IMR-90 (cell line): ENCODE data around the gene AMFR. TPM values are rescaled to one million over a fixed set of nuclear protein-coding genes. Genes with fewer than 3 reads are reported as not detected.
A peak's percentile ranks its signal among the peaks of the same experiment; 100 is the strongest.

ENCODE experiments used
- ATAC-seq: fragments of 200-7000 bp; cut with Tn5 transposase; 2 replicates; pipeline ENCODE4 v1.9.1; 2020; ENCODE audit warnings: low read depth, mild to moderate bottlenecking, moderate library complexity
- BruUV-seq: library from RNA; stranded (reverse); fragments of 400-500 nt; replicated peaks from 2 replicates; lab custom pipeline; 2021; lab: Mats Ljungman, UMichigan
- CTCF ChIA-PET: fragments of 300-600 bp; formaldehyde crosslinking; extraction: SDS; loops from one replicate; lab custom pipeline; 2021; ENCODE audit warnings: antibody characterized with exemption; lab: Yijun Ruan, JAX
- POLR2A ChIA-PET: fragments of 300-600 bp; sonication (Branson Sonifier 250); formaldehyde crosslinking; loops from one replicate; lab custom pipeline; 2022; ENCODE audit warnings: antibody characterized with exemption; ENCODE audit not compliant: unreplicated experiment; lab: Charles Lee
- DNase-seq: peaks from one replicate; pipeline ENCODE4 v3.0.0; 2013
- H2AFZ ChIP-seq: replicated peaks from 2 replicates; pipeline ENCODE3; 2013; ENCODE audit warnings: low read length, mild to moderate bottlenecking; ENCODE audit not compliant: poor library complexity
- H2AK5ac ChIP-seq: 2 replicates; pipeline ENCODE4 v1.6.1; 2013; ENCODE audit warnings: low read depth, low read length, inconsistent platforms
- H2AK9ac ChIP-seq: replicated peaks from 2 replicates; pipeline ENCODE3; 2013; ENCODE audit warnings: mild to moderate bottlenecking, low read depth, low read length, moderate library complexity; ENCODE audit not compliant: poor library complexity
- H2BK120ac ChIP-seq: 2 replicates; pipeline ENCODE4 v1.6.1; 2013; ENCODE audit warnings: low read depth, low read length, inconsistent platforms
- H2BK15ac ChIP-seq: 3 replicates; pipeline ENCODE4 v1.6.1; 2013; ENCODE audit warnings: low read depth, low read length, inconsistent platforms
- H2BK20ac ChIP-seq: 2 replicates; pipeline ENCODE4 v1.6.1; 2013; ENCODE audit warnings: low read depth, mild to moderate bottlenecking, inconsistent platforms, low read length, moderate library complexity
- H2BK5ac ChIP-seq: 2 replicates; pipeline ENCODE4 v1.6.1; 2013; ENCODE audit warnings: mild to moderate bottlenecking, low read depth, low read length, inconsistent platforms; ENCODE audit not compliant: poor library complexity, severe bottlenecking
- H3K14ac ChIP-seq: replicated peaks from 2 replicates; pipeline ENCODE4 v1.6.1; 2013; ENCODE audit warnings: low read depth, low read length, inconsistent platforms
- H3K18ac ChIP-seq: 2 replicates; pipeline ENCODE4 v1.6.1; 2013; ENCODE audit warnings: low read depth, low read length, control low read depth
- H3K23ac ChIP-seq: 2 replicates; pipeline ENCODE4 v1.6.1; 2013; ENCODE audit warnings: low read depth, low read length, inconsistent platforms
- H3K27ac ChIP-seq: 2 replicates; pipeline ENCODE4 v1.5.1; 2013; ENCODE audit warnings: mild to moderate bottlenecking, control low read depth, low read length; ENCODE audit not compliant: insufficient read depth
- H3K27me3 ChIP-seq: 2 replicates; pipeline ENCODE4 v1.6.1; 2013; ENCODE audit warnings: low read length; ENCODE audit not compliant: control insufficient read depth, insufficient read depth
- H3K36me3 ChIP-seq: 2 replicates; pipeline ENCODE4 v1.6.1; 2013; ENCODE audit warnings: low read length, mixed read lengths; ENCODE audit not compliant: control insufficient read depth, insufficient read depth
- H3K4ac ChIP-seq: 2 replicates; pipeline ENCODE4 v1.6.1; 2013; ENCODE audit warnings: low read depth, low read length, inconsistent platforms
- H3K4me1 ChIP-seq: 2 replicates; pipeline ENCODE4 v1.6.1; 2013; ENCODE audit warnings: low read length, mixed read lengths; ENCODE audit not compliant: control insufficient read depth, insufficient read depth
- H3K4me2 ChIP-seq: 2 replicates; pipeline ENCODE4 v1.6.1; 2013; ENCODE audit warnings: low read depth, mild to moderate bottlenecking, control low read depth, low read length, moderate library complexity
- H3K4me3 ChIP-seq: 2 replicates; pipeline ENCODE4 v1.5.1; 2013; ENCODE audit warnings: low read depth, mild to moderate bottlenecking, control low read depth, low read length, moderate library complexity; ENCODE audit not compliant: insufficient read depth
- H3K56ac ChIP-seq: 2 replicates; pipeline ENCODE4 v1.6.1; 2013; ENCODE audit warnings: low read length, inconsistent platforms; ENCODE audit not compliant: insufficient read depth; ENCODE audit errors: extremely low read depth
- H3K79me1 ChIP-seq, 2 experiments: 2 replicates each; pipeline ENCODE4 v1.6.1; 2013; ENCODE audit warnings: low read length in 2 of 2, inconsistent platforms in 1 of 2, low read depth in 1 of 2
- H3K9ac ChIP-seq: 2 replicates; pipeline ENCODE4 v1.6.1; 2013; ENCODE audit warnings: low read depth, low read length, control low read depth
- H3K9me1 ChIP-seq: 2 replicates; pipeline ENCODE4 v1.6.1; 2013; ENCODE audit warnings: low read length, inconsistent platforms; ENCODE audit not compliant: insufficient read depth
- H3K9me3 ChIP-seq: 2 replicates; pipeline ENCODE4 v1.6.1; 2013; ENCODE audit warnings: low read length; ENCODE audit not compliant: control insufficient read depth, insufficient read depth
- H4K20me1 ChIP-seq: 2 replicates; pipeline ENCODE4 v1.6.1; 2013; ENCODE audit warnings: low read length, inconsistent platforms; ENCODE audit not compliant: insufficient read depth
- H4K5ac ChIP-seq: 2 replicates; pipeline ENCODE4 v1.6.1; 2013; ENCODE audit warnings: mild to moderate bottlenecking, low read depth, low read length, control low read depth
- H4K8ac ChIP-seq, 2 experiments: 2 replicates each; pipeline ENCODE4 v1.6.1; 2013; ENCODE audit warnings: low read depth in 2 of 2, low read length in 2 of 2, control low read depth in 1 of 2, inconsistent platforms in 1 of 2
- H4K91ac ChIP-seq: 2 replicates; pipeline ENCODE4 v1.6.1; 2013; ENCODE audit warnings: low read depth, low read length, inconsistent platforms; ENCODE audit not compliant: insufficient read depth
- CEBPB ChIP-seq: IDR thresholded peaks from 2 replicates; pipeline ENCODE4 v1.6.1; 2012; ENCODE audit warnings: low read depth, low read length, improper control_type of control experiment
- CTCF ChIP-seq: conservative IDR thresholded peaks from 2 replicates; pipeline ENCODE4 v1.5.1; 2012; ENCODE audit warnings: mild to moderate bottlenecking, low read depth, low read length, improper control_type of control experiment
- ELK1 ChIP-seq: fragments of 150-350 bp; IDR thresholded peaks from 2 replicates; pipeline ENCODE4 v1.6.1; 2016; ENCODE audit warnings: low read depth, mild to moderate bottlenecking, low read length, moderate library complexity, borderline replicate concordance
- FOS ChIP-seq: fragments of 150-350 bp; IDR thresholded peaks from 2 replicates; pipeline ENCODE4 v1.6.1; 2016; ENCODE audit warnings: low read depth, low read length
- dilution Hi-C: fragments of 300-500 bp; cut with HindIII; formaldehyde crosslinking; loops from one replicate; pipeline ENCODE4 v1.14.3; 2018; ENCODE audit warnings: low sequenced_read_pairs; ENCODE audit not compliant: unreplicated experiment
- in situ Hi-C: fragments of 300-500 bp; cut with MboI; formaldehyde crosslinking; loops from 3 replicates; pipeline ENCODE4 v1.14.3; 2019; ENCODE audit warnings: low sequenced_read_pairs, inconsistent platforms, mixed read lengths
- intact Hi-C: fragments of 100-400 bp; cut with micrococcal nuclease; formaldehyde crosslinking; loops from 2 replicates; pipeline ENCODE4 v1.10.0; 2022
- polyA plus RNA-seq, 3 experiments: library from polyadenylated mRNA; depleted of rRNA; stranded (reverse); fragments of >200 nt; gene quantifications; 2 replicates each; pipeline ENCODE4 v1.2.3, GENCODE V29; 2012; ENCODE audit warnings: low replicate concordance in 1 of 3
- total RNA-seq: library from RNA; depleted of rRNA; stranded (reverse); fragments of >200 nt; gene quantifications from 2 replicates; pipeline ENCODE4 v1.2.3, GENCODE V29; 2012

The AMFR gene
- total and polyA plus RNA-seq, 2 of the 4 experiments (the other 2 are of a cell fraction), result 60.7 to 216 TPM

- Histone ChIP-seq H2AK5ac (no peak overlapping the region), H4K91ac (no peak overlapping the region), H3K18ac (no peak overlapping the region), H3K9me1 (peaks cover 15% of the 10 kb centered on the region), H3K56ac (no peak overlapping the region), H3K79me1 (peaks cover 15 to 29% of the 10 kb centered on the region in 2 experiments), H3K14ac (no peak overlapping the region), H3K27me3 (no peaks in the 10 kb centered on the region), H2BK20ac (no peak overlapping the region), H3K9me3 (no peaks in the 10 kb centered on the region), H2BK5ac (peak overlapping the region; percentile 97), H3K36me3 (peaks cover 29% of the 10 kb centered on the region), H2AFZ (no peak overlapping the region), H4K20me1 (peaks cover 5% of the 10 kb centered on the region; the same call in 1 of the 2 replicates), H4K5ac (no peak overlapping the region), H2AK9ac (no peak overlapping the region), H3K27ac (no peak overlapping the region), H2BK15ac (peak overlapping the region; percentile 30; the same call in 1 of the 3 replicates), H3K4me3 (no peak overlapping the region), H3K9ac (no peak overlapping the region), H4K8ac (no peak overlapping the region), H2BK120ac (no peak overlapping the region), H3K4me1 (peaks cover 15% of the 10 kb centered on the region), H3K23ac (no peak overlapping the region), H3K4me2 (no peak overlapping the region), H3K4ac (no peak overlapping the region)
- TF ChIP-seq CTCF (no peak), FOS (peak; percentile 66; the same call in 1 of the 2 replicates), CEBPB (peak; percentile 76), ELK1 (no peak)
- dilution Hi-C loops, result no loop called here
- ChIA-PET POLR2A (no interaction called here), CTCF (interaction anchor here (1.1 to 1.5 kb wide), 2 partner anchors 17 to 20 kb away, joined by 3 to 4 read pairs; no protein-coding TSS in a partner anchor)
- no TSS peak for BruUV-seq
- in situ Hi-C loops, result no loop called here
- ATAC-seq (peak; percentile 59), DNase-seq (peak; percentile 84)
- intact Hi-C loops, result no loop called here
Measured at GRCh38 chr16:56388209-56388608, 37.1 kb downstream of the AMFR start.
